Measurements from ENCODE around the gene DUS2. TPM values are rescaled to one million over a fixed set of nuclear protein-coding genes. Genes with fewer than 3 reads are reported as not detected.

Gene DUS2
- total RNA-seq, 1 donor, result 11.3 TPM

- no peak overlapping the region for H3K4me3 ChIP-seq (ENCODE audit: low read length)
- no peaks in the 10 kb centered on the region for H3K27me3 ChIP-seq (ENCODE audit: insufficient read depth, low read length)
- no peaks in the 10 kb centered on the region for H3K9me3 ChIP-seq (ENCODE audit: low read depth, low read length)
- H3K4me1 ChIP-seq (ENCODE audit: insufficient read depth, low read length), result peaks cover 35% of the 10 kb centered on the region
Measured at GRCh38 chr16:68126395-68126794, 103.3 kb downstream of the DUS2 start.

GRCh38 chr16:68128577-68129305 is 105.7 kb downstream of the DUS2 start:
- Histone ChIP-seq H3K27me3 (ENCODE audit: insufficient read depth, low read length) (no peaks in the 10 kb centered on the region), H3K4me1 (ENCODE audit: insufficient read depth, low read length) (peaks cover 30% of the 10 kb centered on the region)

More at GRCh38 chr16:68128577-68129305, 105.7 kb downstream of the DUS2 start:
- no peak overlapping the region for H3K4me3 ChIP-seq (ENCODE audit: low read length)
- no peaks in the 10 kb centered on the region for H3K9me3 ChIP-seq (ENCODE audit: low read depth, low read length)

Other genes with a start within 250 kb of the DUS2 start
- gene RANBP10, start 216.7 kb upstream of the DUS2 start, total RNA-seq, result 8.5 TPM
- gene TSNAXIP1, start 216.4 kb upstream of the DUS2 start, total RNA-seq, result 0.42 TPM
- gene THAP11, start 181.0 kb upstream of the DUS2 start, total RNA-seq, result 38.5 TPM
- 89.1 TPM for gene NUTF2, start 176.4 kb upstream of the DUS2 start, total RNA-seq
- gene CENPT, start 175.6 kb upstream of the DUS2 start, total RNA-seq, result 20.8 TPM
- gene EDC4, start 150.2 kb upstream of the DUS2 start, total RNA-seq, result 48.1 TPM
- not detected for gene NRN1L, start 138.4 kb upstream of the DUS2 start, total RNA-seq
- 4.3 TPM for gene PSKH1, start 130.0 kb upstream of the DUS2 start, total RNA-seq
- gene CTRL, start 91.4 kb upstream of the DUS2 start, total RNA-seq, result 6.3 TPM
- 69.4 TPM for gene PSMB10, start 86.4 kb upstream of the DUS2 start, total RNA-seq
- gene LCAT, start 79.2 kb upstream of the DUS2 start, total RNA-seq, result 0.84 TPM
- gene SLC12A4, start 54.6 kb upstream of the DUS2 start, total RNA-seq, result 6.9 TPM
- gene DPEP3, start 42.8 kb upstream of the DUS2 start, total RNA-seq, result 0.21 TPM
- gene DPEP2, start 23.8 kb upstream of the DUS2 start, total RNA-seq, result 17.2 TPM
- not detected for gene DPEP2NB, start 7.4 kb upstream of the DUS2 start, total RNA-seq
- 29.7 TPM for gene DDX28, start 52 bp upstream of the DUS2 start, total RNA-seq
- gene NFATC3, start 62.1 kb downstream of the DUS2 start, total RNA-seq, result 153 TPM
- 0.10 TPM for gene ESRP2, start 212.8 kb downstream of the DUS2 start, total RNA-seq
- gene PLA2G15, start 222.1 kb downstream of the DUS2 start, total RNA-seq, result 10.1 TPM
- gene SLC7A6, start 241.2 kb downstream of the DUS2 start, total RNA-seq, result 76.8 TPM